HG02885 (cell line): ENCODE data around the gene ULK2.

Experiments
- ATAC-seq: cut with Tn5 transposase; IDR thresholded peaks from one replicate; pipeline ENCODE4 v1.9.1; 2021; ENCODE audit warnings: mild to moderate bottlenecking; ENCODE audit not compliant: unreplicated experiment, poor library complexity

ULK2 gene

DNA sequence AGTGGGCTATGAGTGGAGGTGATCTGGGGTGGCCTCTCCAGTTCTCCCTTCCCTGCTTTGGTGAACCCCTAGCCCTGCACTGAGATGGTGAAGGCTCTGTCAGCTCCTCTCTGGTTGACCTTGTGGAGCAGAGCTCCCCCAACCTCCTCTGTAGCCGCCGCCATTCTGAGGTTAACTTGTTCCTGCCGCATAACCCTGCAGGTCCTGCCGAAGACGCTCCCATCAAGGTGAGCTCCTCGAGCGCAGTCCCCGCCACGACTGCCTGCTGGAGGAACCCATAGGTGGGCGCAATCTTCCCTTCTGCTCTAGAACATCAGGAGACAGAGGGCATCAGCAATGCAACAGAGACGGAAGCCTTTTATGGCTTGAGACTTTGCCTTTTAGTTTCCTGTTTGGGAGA is 136.1 kb downstream of the ULK2 start:
- no peak for ATAC-seq

DNA sequence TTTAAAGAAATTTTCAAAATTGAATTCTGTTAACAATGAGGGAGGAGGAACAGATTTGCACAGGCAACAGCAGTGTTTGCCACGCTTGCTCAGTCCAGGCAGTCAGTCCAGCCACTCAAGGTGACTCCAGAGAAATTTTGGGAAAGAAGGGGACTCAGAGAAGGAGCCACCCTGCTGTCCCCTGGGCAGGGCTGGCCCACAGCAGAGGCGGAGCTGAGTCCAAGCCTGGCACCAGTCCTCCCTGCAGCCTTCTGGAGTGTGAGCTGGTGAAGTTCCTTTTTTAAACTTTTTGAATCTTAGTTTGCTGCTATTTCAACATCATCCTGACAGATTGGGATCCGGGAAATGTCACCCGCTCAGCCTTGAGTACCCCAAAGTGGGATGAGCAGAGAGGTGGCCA is 136.9 kb downstream of the ULK2 start:
- ATAC-seq: no peak

DNA sequence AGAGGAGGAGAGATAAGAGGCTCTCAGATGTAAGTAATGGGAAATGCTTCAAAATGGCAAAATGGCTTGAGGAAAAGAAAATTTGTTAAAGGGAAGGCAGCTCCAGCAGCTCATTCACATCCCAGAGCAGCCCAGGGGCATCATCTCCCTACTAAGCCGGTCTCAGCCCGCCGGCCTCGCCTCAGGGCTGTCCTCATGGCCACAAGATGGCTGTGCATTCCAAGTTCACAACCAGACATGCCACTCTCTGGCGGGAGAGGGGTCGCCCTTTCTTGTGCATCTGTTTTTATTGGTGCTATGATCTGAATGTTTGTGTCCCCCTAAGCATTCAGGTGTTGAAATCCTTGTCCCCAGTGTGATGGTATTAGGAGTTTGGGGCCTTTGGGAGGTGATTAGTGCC is 137.8 kb downstream of the ULK2 start:
- no peak for ATAC-seq

DNA sequence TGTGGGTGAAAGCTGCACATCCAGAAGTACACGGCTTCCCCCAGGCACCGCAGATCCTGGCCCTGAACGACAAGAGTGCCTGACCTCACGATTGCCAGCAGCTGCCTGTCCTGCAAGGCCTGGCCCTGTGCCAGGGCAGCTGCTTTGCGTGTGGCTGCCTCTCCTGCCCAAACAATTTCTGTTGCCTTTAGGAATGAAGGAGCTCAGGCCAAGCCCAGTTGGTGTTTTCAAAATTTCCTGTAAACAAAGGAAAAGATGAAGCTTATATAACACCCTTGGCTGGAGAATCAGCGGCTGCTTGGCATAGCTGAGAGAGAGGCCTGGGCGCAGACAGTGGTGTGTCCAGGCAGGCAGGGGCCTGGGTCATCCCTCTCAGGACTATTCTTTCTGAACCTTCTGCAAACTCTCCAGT is 139.6 kb downstream of the ULK2 start:
- no peak for ATAC-seq

DNA sequence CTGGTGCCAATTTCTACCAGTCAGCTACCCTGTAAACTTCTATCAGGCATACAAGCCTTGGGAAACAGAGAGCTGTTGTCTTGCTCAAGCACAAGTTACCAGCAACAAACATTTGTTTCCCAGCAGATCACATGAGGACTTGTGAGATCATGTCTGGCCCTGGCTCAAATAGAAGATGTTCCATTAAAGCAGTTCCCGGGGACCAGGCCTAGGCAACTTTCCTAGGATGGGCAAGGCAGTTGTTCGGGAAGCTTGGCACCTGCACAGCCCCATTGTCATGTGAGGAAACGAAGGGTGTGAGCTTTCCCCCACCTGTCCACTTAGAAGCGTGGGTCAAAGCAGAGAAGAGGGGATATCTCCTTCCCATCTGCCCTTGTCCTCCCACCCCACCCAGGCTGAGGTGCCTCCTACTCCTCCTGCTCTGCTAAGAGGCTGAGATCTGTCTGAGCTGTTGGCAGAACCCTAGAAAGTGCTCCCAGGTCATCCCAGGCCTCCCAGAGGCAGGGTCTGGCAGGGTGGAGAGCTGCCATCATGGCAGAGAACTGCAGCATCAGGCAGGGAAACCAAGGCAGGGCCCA is 140.1 kb downstream of the ULK2 start:
- no peak for ATAC-seq

DNA sequence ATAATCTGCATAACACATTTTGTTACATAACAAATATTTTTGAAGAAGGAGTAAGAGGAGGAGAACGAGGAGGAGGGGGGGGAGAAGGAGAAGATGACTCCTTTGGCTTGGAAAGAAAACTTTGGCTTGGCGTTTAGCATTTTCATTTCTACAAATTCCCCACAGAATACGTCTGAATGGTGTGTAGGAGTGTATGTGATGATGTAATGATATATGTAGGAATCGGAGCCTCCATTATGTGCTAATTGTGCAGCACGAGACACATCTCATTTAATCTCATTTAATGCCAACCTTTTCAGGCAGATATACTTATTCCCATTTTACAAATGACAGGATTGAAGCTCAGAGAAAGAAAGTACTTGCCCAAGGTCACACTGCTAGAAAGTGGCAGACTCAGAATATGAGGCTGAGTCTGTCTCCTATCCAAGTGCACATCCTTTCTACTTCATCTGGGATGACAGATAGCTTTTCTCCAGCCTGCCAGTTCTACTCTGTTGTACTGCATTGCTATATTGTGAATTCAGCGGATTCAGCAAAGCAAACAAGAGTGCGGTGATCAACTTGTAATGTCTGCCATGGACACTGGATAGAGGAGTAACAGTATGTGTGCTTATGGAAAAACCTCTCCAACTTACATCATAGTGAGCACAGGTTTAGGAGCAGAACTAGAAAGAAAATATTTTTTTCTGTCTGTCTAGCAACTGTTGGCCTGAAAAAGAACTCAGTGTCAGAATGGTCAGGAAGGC is 140.9 kb downstream of the ULK2 start:
- ATAC-seq: no peak

DNA sequence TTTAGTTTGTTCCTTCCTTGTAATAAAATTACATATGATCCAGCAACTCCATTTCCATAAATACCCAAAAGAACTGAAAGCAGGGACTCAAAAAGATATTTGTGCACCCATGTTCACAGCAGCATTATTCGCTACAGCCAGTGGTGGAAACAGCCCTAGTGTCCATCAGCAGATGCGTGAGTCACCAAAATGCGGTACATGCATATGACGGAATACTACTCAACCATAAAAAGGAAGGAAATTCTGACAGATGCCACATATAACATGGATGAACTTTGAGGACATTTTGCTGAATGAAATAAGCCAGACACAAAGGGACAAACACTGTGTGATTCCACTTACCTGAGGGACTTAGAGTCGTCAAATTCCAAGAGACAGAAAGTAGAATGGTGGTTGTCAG is 142.2 kb downstream of the ULK2 start:
- ATAC-seq: no peak

DNA sequence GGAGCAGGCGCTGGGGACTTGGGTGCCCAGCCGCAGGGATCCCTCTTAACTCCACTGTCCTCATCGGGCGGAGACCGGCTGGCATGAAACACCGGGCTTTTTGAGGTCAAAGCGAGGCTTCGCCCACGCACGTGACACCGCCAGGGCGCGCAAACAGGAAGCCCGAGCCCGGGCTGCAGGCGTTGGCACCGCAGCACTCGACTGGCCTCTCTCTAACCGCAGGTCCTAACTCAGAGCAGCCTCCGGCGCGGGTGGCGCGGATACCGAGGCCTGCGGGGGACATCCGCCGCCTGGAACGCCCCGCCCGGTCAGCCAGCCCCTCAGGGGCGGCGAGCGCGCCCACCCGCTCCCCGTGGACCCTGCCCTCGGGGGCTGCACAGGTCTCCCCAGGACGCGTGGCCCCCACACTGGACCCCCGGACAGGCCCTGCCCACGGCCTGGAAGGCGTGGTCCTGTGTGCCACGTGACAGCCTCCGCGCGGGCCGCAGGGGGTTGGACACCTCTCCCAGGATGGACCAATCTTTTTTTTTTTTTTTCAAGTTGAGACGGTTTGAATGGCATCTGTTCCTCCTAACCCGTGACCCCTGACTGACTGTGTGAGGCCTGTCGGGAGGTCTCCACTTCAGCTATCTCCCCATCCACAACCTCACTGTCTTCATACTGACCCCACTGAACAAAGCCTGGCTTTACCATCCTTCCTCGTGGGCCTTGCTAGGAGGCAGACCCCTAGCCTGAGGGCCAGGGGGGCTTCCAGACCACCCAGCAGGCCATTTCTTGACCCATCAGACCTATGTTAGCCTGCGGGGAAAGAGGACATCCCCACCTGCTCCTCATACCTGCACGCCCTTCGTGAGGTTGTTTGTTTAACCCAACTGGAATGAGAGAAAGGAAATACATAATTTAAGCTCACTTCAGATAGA is 143.0 kb downstream of the ULK2 start:
- ATAC-seq: no peak

DNA sequence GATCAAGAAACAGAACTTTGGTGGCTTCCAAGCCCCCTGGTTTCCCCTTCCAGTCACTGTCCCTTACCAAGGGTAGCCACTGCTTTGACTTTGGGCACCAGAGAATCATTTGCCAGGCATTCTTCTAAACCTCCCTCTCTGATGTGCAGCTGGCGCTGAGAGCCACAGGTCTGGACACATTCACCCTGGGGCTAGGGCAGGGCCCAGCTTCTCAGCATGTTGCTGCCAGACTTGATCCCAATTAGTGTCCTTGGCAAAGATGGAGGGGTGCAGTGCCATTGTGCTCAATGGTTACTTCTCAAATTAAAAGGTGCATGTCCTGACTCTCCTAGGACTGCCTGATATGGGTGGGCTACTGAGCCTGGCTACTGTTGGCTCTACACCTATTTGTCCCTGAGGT is 143.8 kb downstream of the ULK2 start:
- no peak for ATAC-seq
